Activated B cell treated with CpG ODN at 0.5 μM for 24 hours (primary cell): ENCODE data around the gene SMG6. TPM values are rescaled to one million over a fixed set of nuclear protein-coding genes. Genes with fewer than 3 reads are reported as not detected.

Experiments used
- ATAC-seq: fragments of 200-7000 bp; cut with Tn5 transposase; one replicate; pipeline ENCODE4 v1.10.0; 2021; ENCODE audit warnings: low read depth, mild to moderate bottlenecking, moderate library complexity
- CTCF ChIA-PET: fragments of 350-600 bp; sonication (Branson Sonifier 250); formaldehyde crosslinking; loops from one replicate; lab custom pipeline; 2021; ENCODE audit warnings: antibody characterized with exemption; lab: Charles Lee
- POLR2A ChIA-PET: fragments of 350-600 bp; sonication (Branson Sonifier 250); formaldehyde crosslinking; loops from one replicate; lab custom pipeline; 2021; ENCODE audit warnings: antibody characterized with exemption; lab: Charles Lee
- DNase-seq: peaks from one replicate; pipeline ENCODE4 v3.0.0; 2022
- H3K27ac Mint-ChIP-seq: one replicate; pipeline ENCODE4 v1.8.0; 2020; ENCODE audit warnings: mixed read lengths
- H3K27me3 Mint-ChIP-seq: one replicate; pipeline ENCODE4 v1.8.0; 2021; ENCODE audit warnings: mixed read lengths
- H3K36me3 Mint-ChIP-seq: one replicate; pipeline ENCODE4 v1.8.0; 2021; ENCODE audit warnings: low read depth, mixed read lengths
- H3K4me1 Mint-ChIP-seq: one replicate; pipeline ENCODE4 v1.8.0; 2021; ENCODE audit warnings: mixed read lengths
- H3K4me3 Mint-ChIP-seq: one replicate; pipeline ENCODE4 v1.8.0; 2020; ENCODE audit warnings: mild to moderate bottlenecking, mixed read lengths
- H3K9me3 Mint-ChIP-seq: one replicate; pipeline ENCODE4 v1.8.0; 2020; ENCODE audit warnings: mixed read lengths
- CTCF ChIP-seq: fragments of 200-600 bp; IDR thresholded peaks from one replicate; pipeline ENCODE4 v1.8.0; 2022; ENCODE audit warnings: antibody characterized with exemption, mild to moderate bottlenecking
- intact Hi-C: fragments of 100-400 bp; cut with micrococcal nuclease; formaldehyde crosslinking; loops from one replicate; pipeline ENCODE4 v1.15.1; 2024
- total RNA-seq: library from RNA; stranded (reverse); gene quantifications from 2 replicates; pipeline ENCODE4 v1.2.3, GENCODE V29; 2022

The SMG6 gene
- total RNA-seq, 1 donor from 2014 or later, result 30.5 TPM

- intact Hi-C loops, result no loop called here
- ChIA-PET POLR2A (interaction anchor here (1.2 kb wide), 1 partner anchor 20 kb away, joined by 3 read pairs; no protein-coding TSS in a partner anchor), CTCF (interaction anchor here (1.2 to 1.4 kb wide), 2 partner anchors 50 to 142 kb away, joined by 3 to 5 read pairs; no protein-coding TSS in a partner anchor)
- Mint-ChIP-seq H3K27ac (no peak overlapping the region), H3K36me3 (peaks cover 34% of the 10 kb centered on the region), H3K4me3 (no peak overlapping the region), H3K4me1 (peaks cover 24% of the 10 kb centered on the region), H3K9me3 (no peaks in the 10 kb centered on the region), H3K27me3 (no peaks in the 10 kb centered on the region)
- no peak for TF ChIP-seq CTCF
- no peak for DNase-seq
- ATAC-seq, result no peak
Measured at GRCh38 chr17:2194889-2195335, 108.7 kb downstream of the SMG6 start.

DNA sequence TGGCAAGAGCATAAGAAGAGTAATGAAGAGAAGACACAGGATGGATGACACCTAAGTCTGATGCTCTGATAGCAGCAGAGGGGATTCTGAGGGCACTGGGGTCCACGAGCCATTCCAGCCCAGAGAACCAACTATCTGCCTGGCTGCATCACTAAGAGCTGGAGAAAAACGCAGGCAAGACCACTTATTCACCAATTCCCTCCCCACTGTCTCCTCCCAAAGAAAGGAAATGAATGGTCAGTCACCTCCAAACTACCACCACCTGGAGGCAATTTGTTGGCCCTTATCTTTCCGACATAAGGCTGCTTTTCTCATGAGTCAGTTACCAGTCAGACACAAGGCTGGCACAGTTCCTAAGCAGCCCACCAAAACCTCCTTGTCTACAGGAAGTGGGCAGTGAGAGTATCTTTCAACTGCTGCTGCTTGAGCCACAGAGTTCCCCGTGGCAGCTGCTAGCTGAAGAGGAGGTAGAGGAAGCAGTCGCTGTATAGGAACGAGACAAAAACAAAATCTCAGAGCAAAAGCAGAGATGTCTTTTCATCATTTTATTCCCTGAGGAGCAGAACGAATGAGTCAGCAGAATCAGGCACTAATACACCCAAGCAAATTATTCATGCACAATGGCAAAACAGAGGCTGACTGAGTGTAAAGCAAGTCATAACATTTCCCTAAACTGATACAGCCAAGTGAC, 111.1 kb downstream of the SMG6 start:
- intact Hi-C loops, result no loop called here
- Mint-ChIP-seq H3K4me1 (peaks cover 24% of the 10 kb centered on the region), H3K9me3 (no peaks in the 10 kb centered on the region), H3K36me3 (peaks cover 48% of the 10 kb centered on the region), H3K27ac (peak overlapping the region; percentile 73), H3K4me3 (no peak overlapping the region), H3K27me3 (no peaks in the 10 kb centered on the region)
- ChIA-PET CTCF (interaction anchor here (1.1 to 1.5 kb wide), 2 partner anchors 134 to 138 kb away, joined by 3 to 4 read pairs; partner anchors contain the start of gene HIC1), POLR2A (no interaction called here)
- TF ChIP-seq CTCF, result no peak
- ATAC-seq, result peak; percentile 82
- no peak for DNase-seq

- no peaks in the 10 kb centered on the region for H3K9me3 Mint-ChIP-seq
- no peak overlapping the region for H3K27ac Mint-ChIP-seq
- POLR2A ChIA-PET, result no interaction called here
- no peaks in the 10 kb centered on the region for H3K27me3 Mint-ChIP-seq
- H3K4me3 Mint-ChIP-seq, result no peak overlapping the region
- ATAC-seq (no peak), DNase-seq (no peak)
- no peak for TF ChIP-seq CTCF
- CTCF ChIA-PET, result no interaction called here
- intact Hi-C loops, result no loop called here
- peaks cover 24% of the 10 kb centered on the region for H3K4me1 Mint-ChIP-seq
- peaks cover 56% of the 10 kb centered on the region for H3K36me3 Mint-ChIP-seq
Measured at GRCh38 chr17:2191785-2192184, 111.8 kb downstream of the SMG6 start.

DNA sequence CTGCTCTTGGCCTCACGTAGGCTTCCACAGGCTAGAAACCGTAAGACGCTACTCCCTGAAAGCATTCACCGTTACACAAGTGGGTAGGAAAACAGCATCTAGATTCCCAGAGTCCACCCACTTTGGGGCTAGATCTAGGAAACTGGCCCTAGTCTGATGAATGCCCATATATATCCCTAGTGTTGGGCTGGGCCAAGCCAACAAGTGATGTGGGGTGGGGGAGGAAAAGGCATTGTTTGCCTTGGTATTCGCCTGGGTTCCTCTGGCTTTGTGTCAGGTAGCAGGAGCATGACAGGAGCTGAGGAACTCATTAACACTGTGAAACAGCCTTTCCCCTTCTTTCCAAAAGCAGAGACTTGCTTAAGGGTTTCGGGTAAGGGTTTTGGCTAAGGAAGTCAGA, 112.4 kb downstream of the SMG6 start:
- Mint-ChIP-seq H3K4me3 (no peak overlapping the region), H3K27ac (no peak overlapping the region), H3K27me3 (no peaks in the 10 kb centered on the region), H3K9me3 (no peaks in the 10 kb centered on the region), H3K36me3 (peaks cover 61% of the 10 kb centered on the region), H3K4me1 (peaks cover 24% of the 10 kb centered on the region)
- ATAC-seq, result no peak
- POLR2A ChIA-PET, result no interaction called here
- intact Hi-C loops, result no loop called here
- TF ChIP-seq CTCF, result no peak
- DNase-seq, result no peak
- CTCF ChIA-PET, result no interaction called here

- Mint-ChIP-seq H3K4me3 (no peak overlapping the region), H3K4me1 (peaks cover 14% of the 10 kb centered on the region), H3K9me3 (no peaks in the 10 kb centered on the region), H3K36me3 (peaks cover 71% of the 10 kb centered on the region), H3K27me3 (no peaks in the 10 kb centered on the region), H3K27ac (no peak overlapping the region)
- no peak for TF ChIP-seq CTCF
- no peak for ATAC-seq
- DNase-seq, result no peak
- intact Hi-C loops, result no loop called here
- POLR2A ChIA-PET, result no interaction called here
- CTCF ChIA-PET, result no interaction called here
Measured at GRCh38 chr17:2190014-2190413, 113.6 kb downstream of the SMG6 start.
